SJCRH30 (cell line): ENCODE results near the gene KCNH8. TPM values are rescaled to one million over a fixed set of nuclear protein-coding genes. Genes with fewer than 3 reads are reported as not detected.
"Not testable (repeated sequence)": the region's sequence is repeated elsewhere in the genome, so short reads cannot be mapped to it uniquely, and the experiment has no call there.

Source experiments
- DNase-seq, 2 experiments: peaks; one replicate each; pipeline ENCODE4 v3.0.0-alpha.2; 2015 to 2020
- H3K27ac ChIP-seq: fragments of 250-450 bp; sonication (Bioruptor Pico); 2 replicates; pipeline ENCODE4 v1.5.1; 2020; ENCODE audit warnings: mild to moderate bottlenecking, moderate library complexity
- H3K27me3 ChIP-seq: fragments of 250-450 bp; sonication (Bioruptor Pico); 2 replicates; pipeline ENCODE4 v1.5.1; 2020; ENCODE audit warnings: mild to moderate bottlenecking, moderate library complexity
- H3K36me3 ChIP-seq: fragments of 250-450 bp; sonication (Bioruptor Pico); 2 replicates; pipeline ENCODE4 v1.5.1; 2020; ENCODE audit warnings: mild to moderate bottlenecking, moderate library complexity
- H3K4me1 ChIP-seq: fragments of 250-450 bp; sonication (Bioruptor Pico); 2 replicates; pipeline ENCODE4 v1.5.1; 2020; ENCODE audit warnings: mild to moderate bottlenecking, moderate library complexity
- H3K4me3 ChIP-seq: fragments of 250-450 bp; sonication (Bioruptor Pico); 2 replicates; pipeline ENCODE4 v1.5.1; 2020; ENCODE audit warnings: mild to moderate bottlenecking, moderate library complexity
- H3K9me3 ChIP-seq: fragments of 250-450 bp; sonication (Bioruptor Pico); replicated peaks from 2 replicates; pipeline ENCODE4 v1.5.1; 2020; ENCODE audit warnings: mild to moderate bottlenecking, moderate library complexity
- total RNA-seq: library from RNA; depleted of rRNA; stranded (reverse); fragments of >200 nt; shearing (Covaris generic); gene quantifications from 2 replicates; pipeline ENCODE4 v1.2.3, GENCODE V29; 2014; rRNA removed

KCNH8 gene
- total RNA-seq, result 0.05 TPM in 1 of 2 replicates, not detected in the other

- peak; percentile 8 to 17 for DNase-seq
- H3K9me3 ChIP-seq, result no peaks in the 10 kb centered on the region
- H3K4me3 ChIP-seq, result peak within 1 kb of the TSS; percentile 63
- H3K36me3 ChIP-seq, result no peaks in the 10 kb centered on the region
- no peak within 1 kb of the TSS for H3K27ac ChIP-seq
- H3K4me1 ChIP-seq, result no peaks in the 10 kb centered on the region
- no peaks in the 10 kb centered on the region for H3K27me3 ChIP-seq
Observed at GRCh38 chr3:19147905-19148767, at the start of gene KCNH8. TSS of gene KCNH8 (plus strand) at chr3:19148510. CDS start at chr3:19148720, 210 bp downstream.

- H3K4me3 ChIP-seq, DNase-seq, H3K36me3 ChIP-seq: not testable (repeated sequence)
Observed at GRCh38 chr3:19102654-19103290, 45.5 kb upstream of the KCNH8 start.

DNA sequence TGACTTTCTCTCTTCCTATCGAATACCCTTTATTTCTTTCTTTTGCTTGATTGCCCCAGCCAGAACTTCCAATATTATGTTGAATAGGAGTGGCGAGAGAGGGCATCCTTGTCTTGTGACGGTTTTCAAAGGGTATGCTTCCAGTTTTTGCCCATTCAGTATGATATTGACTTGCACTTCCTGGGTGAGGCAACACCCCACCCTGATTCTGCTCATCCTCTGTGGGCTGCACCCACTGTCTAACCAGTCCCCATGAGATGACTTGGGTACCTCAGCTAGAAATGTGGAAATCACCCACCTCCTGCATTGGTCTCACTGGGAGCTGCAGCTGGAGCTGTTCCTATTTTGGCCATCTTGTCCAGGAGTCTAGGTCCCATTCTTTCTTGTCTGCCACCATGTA, 44.8 kb upstream of the KCNH8 start:
- Histone ChIP-seq H3K27me3 (no peaks in the 10 kb centered on the region), H3K4me3 (no peak overlapping the region), H3K9me3 (no peaks in the 10 kb centered on the region), H3K36me3 (no peaks in the 10 kb centered on the region), H3K27ac (no peak overlapping the region), H3K4me1 (no peaks in the 10 kb centered on the region)
- DNase-seq, result no peak

More at GRCh38 chr3:19102654-19103290, 45.5 kb upstream of the KCNH8 start:
- not testable (repeated sequence) for H3K27ac ChIP-seq, H3K27me3 ChIP-seq, H3K9me3 ChIP-seq, H3K4me1 ChIP-seq

- no peaks in the 10 kb centered on the region for H3K36me3 ChIP-seq
- no peak overlapping the region for H3K27ac ChIP-seq
- H3K9me3 ChIP-seq, result no peaks in the 10 kb centered on the region
- DNase-seq, result no peak
- H3K4me3 ChIP-seq, result no peak overlapping the region
- no peaks in the 10 kb centered on the region for H3K27me3 ChIP-seq
- H3K4me1 ChIP-seq, result no peaks in the 10 kb centered on the region
Observed at GRCh38 chr3:19104459-19104858, 43.9 kb upstream of the KCNH8 start.

DNA sequence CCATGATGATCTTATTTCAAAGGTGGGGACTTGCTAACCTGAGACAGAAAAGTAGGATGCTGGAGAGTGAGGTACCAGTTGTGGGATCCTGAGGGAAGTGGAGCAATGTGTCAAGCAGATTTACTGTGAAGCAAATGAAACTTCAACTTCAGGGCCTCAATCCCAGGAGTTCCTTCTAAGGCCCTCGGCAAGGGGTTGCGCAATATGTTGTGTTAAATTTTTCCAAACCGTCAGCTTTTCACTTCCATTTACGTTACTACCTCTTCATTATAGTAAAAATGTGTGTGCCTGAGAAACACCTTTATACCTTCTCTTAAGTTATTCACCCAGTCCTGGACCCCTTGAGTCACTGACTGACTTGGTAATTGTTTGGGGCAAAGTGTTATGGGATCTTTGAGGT, 42.5 kb upstream of the KCNH8 start:
- H3K4me3 ChIP-seq, result no peak overlapping the region
- DNase-seq, result no peak
- H3K36me3 ChIP-seq, result no peaks in the 10 kb centered on the region
- no peaks in the 10 kb centered on the region for H3K9me3 ChIP-seq
- no peak overlapping the region for H3K27ac ChIP-seq
- H3K4me1 ChIP-seq, result no peaks in the 10 kb centered on the region
- H3K27me3 ChIP-seq, result no peaks in the 10 kb centered on the region

- H3K4me1 ChIP-seq, result no peaks in the 10 kb centered on the region
- no peak overlapping the region for H3K4me3 ChIP-seq
Observed at GRCh38 chr3:19106307-19106706, 42.0 kb upstream of the KCNH8 start.

GRCh38 chr3:19107719-19108118, 40.6 kb upstream of the KCNH8 start:
- Histone ChIP-seq H3K4me3 (no peak overlapping the region), H3K27me3 (no peaks in the 10 kb centered on the region), H3K27ac (no peak overlapping the region), H3K9me3 (no peaks in the 10 kb centered on the region), H3K4me1 (no peaks in the 10 kb centered on the region), H3K36me3 (no peaks in the 10 kb centered on the region)
- DNase-seq, result no peak

More at GRCh38 chr3:19106307-19106706, 42.0 kb upstream of the KCNH8 start:
- Histone ChIP-seq H3K36me3 (no peaks in the 10 kb centered on the region), H3K27ac (no peak overlapping the region), H3K27me3 (no peaks in the 10 kb centered on the region), H3K9me3 (no peaks in the 10 kb centered on the region)
- DNase-seq, result no peak

- no peak for DNase-seq
- Histone ChIP-seq H3K27ac (no peak overlapping the region), H3K4me3 (no peak overlapping the region), H3K36me3 (no peaks in the 10 kb centered on the region), H3K27me3 (no peaks in the 10 kb centered on the region), H3K4me1 (no peaks in the 10 kb centered on the region), H3K9me3 (no peaks in the 10 kb centered on the region)
Observed at GRCh38 chr3:19110335-19110895, 37.9 kb upstream of the KCNH8 start.

- DNase-seq, result no peak
- no peaks in the 10 kb centered on the region for H3K9me3 ChIP-seq
- H3K4me3 ChIP-seq, result no peak overlapping the region
- no peak overlapping the region for H3K27ac ChIP-seq
- no peaks in the 10 kb centered on the region for H3K4me1 ChIP-seq
- H3K27me3 ChIP-seq, result no peaks in the 10 kb centered on the region
- H3K36me3 ChIP-seq, result no peaks in the 10 kb centered on the region
Observed at GRCh38 chr3:19114461-19114860, 33.8 kb upstream of the KCNH8 start.

GRCh38 chr3:19116239-19116638, 32.1 kb upstream of the KCNH8 start:
- H3K9me3 ChIP-seq, result no peaks in the 10 kb centered on the region
- H3K4me3 ChIP-seq, result no peak overlapping the region
- no peak for DNase-seq
- H3K27ac ChIP-seq, result no peak overlapping the region
- no peaks in the 10 kb centered on the region for H3K36me3 ChIP-seq
- no peaks in the 10 kb centered on the region for H3K4me1 ChIP-seq
- H3K27me3 ChIP-seq, result no peaks in the 10 kb centered on the region

- no peaks in the 10 kb centered on the region for H3K36me3 ChIP-seq
- H3K27me3 ChIP-seq, result no peaks in the 10 kb centered on the region
- no peak overlapping the region for H3K4me3 ChIP-seq
- H3K4me1 ChIP-seq, result no peaks in the 10 kb centered on the region
- no peaks in the 10 kb centered on the region for H3K9me3 ChIP-seq
- H3K27ac ChIP-seq, result no peak overlapping the region
- no peak for DNase-seq
Observed at GRCh38 chr3:19124752-19125151, 23.6 kb upstream of the KCNH8 start.

DNA sequence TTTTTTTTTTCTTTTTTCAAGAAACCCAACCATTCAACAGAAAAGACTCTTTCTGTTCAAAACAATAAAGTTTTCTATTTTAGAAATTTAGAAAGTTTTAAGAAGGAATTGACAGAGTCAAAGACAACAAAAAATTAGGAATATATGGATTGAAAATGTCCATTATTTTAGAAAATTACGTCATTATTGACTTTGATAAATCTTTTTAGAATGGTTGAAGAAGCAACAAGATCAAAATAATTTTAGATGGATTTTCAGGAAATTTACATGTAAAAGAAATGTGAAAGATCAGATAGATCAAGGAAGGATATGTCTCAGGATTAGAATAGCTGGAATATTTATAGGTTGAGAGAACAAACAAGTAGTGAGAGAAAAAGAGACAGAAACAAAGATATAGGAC, 8.4 kb upstream of the KCNH8 start:
- H3K36me3 ChIP-seq, result no peaks in the 10 kb centered on the region
- no peak overlapping the region for H3K4me3 ChIP-seq
- DNase-seq, result no peak
- H3K27me3 ChIP-seq, result no peaks in the 10 kb centered on the region
- no peaks in the 10 kb centered on the region for H3K4me1 ChIP-seq
- no peak overlapping the region for H3K27ac ChIP-seq
- no peaks in the 10 kb centered on the region for H3K9me3 ChIP-seq

GRCh38 chr3:19146685-19147650, 1.3 kb upstream of the KCNH8 start:
- Histone ChIP-seq H3K27me3 (no peaks in the 10 kb centered on the region), H3K4me1 (no peaks in the 10 kb centered on the region), H3K9me3 (no peaks in the 10 kb centered on the region), H3K27ac (no peak overlapping the region), H3K4me3 (peak overlapping the region; percentile 63), H3K36me3 (no peaks in the 10 kb centered on the region)
- peak; percentile 62 to 71 for DNase-seq

DNA sequence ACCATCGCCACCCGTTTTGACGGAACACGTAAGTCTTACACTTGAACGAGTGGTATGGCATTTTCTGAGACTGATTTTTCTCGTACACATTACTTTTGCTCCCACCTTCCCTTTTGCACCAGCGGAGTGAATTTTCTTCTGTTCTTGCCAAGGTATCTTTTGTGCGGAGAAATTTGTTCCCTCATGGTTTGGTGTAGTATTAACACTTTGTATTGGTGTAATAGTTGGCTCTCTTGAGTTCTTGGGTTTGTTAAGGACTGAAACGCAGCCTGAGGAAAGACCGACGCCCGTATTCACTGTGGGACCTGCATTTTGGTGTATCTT, 420 bp downstream of the KCNH8 start:
- no peak overlapping the region for H3K4me3 ChIP-seq
- H3K4me1 ChIP-seq, result no peaks in the 10 kb centered on the region
- no peak overlapping the region for H3K27ac ChIP-seq
- DNase-seq, result no peak
- H3K27me3 ChIP-seq, result no peaks in the 10 kb centered on the region
- H3K36me3 ChIP-seq, result no peaks in the 10 kb centered on the region
- H3K9me3 ChIP-seq, result no peaks in the 10 kb centered on the region
